CD8-positive, alpha-beta memory T cell (primary cell): ENCODE results near the gene OMG. TPM values are rescaled to one million over a fixed set of nuclear protein-coding genes. Genes with fewer than 3 reads are reported as not detected.
"Not testable (repeated sequence)": the region's sequence is repeated elsewhere in the genome, so short reads cannot be mapped to it uniquely, and the experiment has no call there.

Experiments used
- CTCF ChIA-PET: fragments of 350-600 bp; sonication (Branson Sonifier 250); formaldehyde crosslinking; loops from one replicate; lab custom pipeline; 2021; ENCODE audit warnings: antibody characterized with exemption; lab: Charles Lee
- POLR2A ChIA-PET: fragments of 350-600 bp; sonication (Branson Sonifier 250); formaldehyde crosslinking; loops from one replicate; lab custom pipeline; 2021; ENCODE audit warnings: antibody characterized with exemption; lab: Charles Lee
- DNase-seq, 5 donors: peaks; one replicate each; pipeline versions ENCODE4 v3.0.0 to v3.0.0-alpha.2; 2020 to 2022; ENCODE audit warnings: mixed read lengths in 1 of 5
- H3K27ac ChIP-seq: one replicate; pipeline ENCODE4 v1.7.0; 2013; ENCODE audit warnings: low read depth, mild to moderate bottlenecking, low read length, moderate library complexity
- H3K27me3 ChIP-seq: 2 replicates; pipeline ENCODE4 v1.7.0; 2013; ENCODE audit warnings: low read length, mild to moderate bottlenecking; ENCODE audit not compliant: insufficient read depth, poor library complexity, severe bottlenecking
- H3K36me3 ChIP-seq: 2 replicates; pipeline ENCODE4 v1.7.0; 2013; ENCODE audit warnings: mild to moderate bottlenecking, low read length, moderate library complexity; ENCODE audit not compliant: insufficient read depth
- H3K4me1 ChIP-seq: 2 replicates; pipeline ENCODE4 v1.7.0; 2013; ENCODE audit warnings: mild to moderate bottlenecking, low read length, moderate library complexity; ENCODE audit not compliant: insufficient read depth
- H3K4me3 ChIP-seq: 2 replicates; pipeline ENCODE4 v1.7.0; 2013; ENCODE audit warnings: mild to moderate bottlenecking, low read length
- H3K9me3 ChIP-seq: 2 replicates; pipeline ENCODE4 v1.7.0; 2013; ENCODE audit warnings: mild to moderate bottlenecking, low read length
- H3K27ac Mint-ChIP-seq, 8 donors: one replicate each; pipeline ENCODE4 v1.8.0; 2020 to 2021; ENCODE audit warnings: mixed read lengths in 8 of 8, mild to moderate bottlenecking in 6 of 8, inconsistent platforms in 3 of 8, moderate library complexity in 3 of 8
- H3K27me3 Mint-ChIP-seq, 2 donors: one replicate each; pipeline ENCODE4 v1.8.0; 2020 to 2021; ENCODE audit warnings: mixed read lengths in 2 of 2, mild to moderate bottlenecking in 1 of 2, moderate library complexity in 1 of 2
- H3K36me3 Mint-ChIP-seq, 3 donors: one replicate each; pipeline ENCODE4 v1.8.0; 2020 to 2021; ENCODE audit warnings: mixed read lengths in 3 of 3, inconsistent platforms in 1 of 3, mild to moderate bottlenecking in 1 of 3
- H3K4me1 Mint-ChIP-seq, 3 donors: one replicate each; pipeline ENCODE4 v1.8.0; 2020 to 2021; ENCODE audit warnings: mixed read lengths in 3 of 3, inconsistent platforms in 1 of 3, mild to moderate bottlenecking in 1 of 3
- H3K4me3 Mint-ChIP-seq, 7 donors: one replicate each; pipeline ENCODE4 v1.8.0; 2020 to 2021; ENCODE audit warnings: mixed read lengths in 7 of 7, mild to moderate bottlenecking in 6 of 7, moderate library complexity in 4 of 7, inconsistent platforms in 2 of 7
- H3K9me3 Mint-ChIP-seq, 5 donors: one replicate each; pipeline ENCODE4 v1.8.0; 2020 to 2022; ENCODE audit warnings: mixed read lengths in 5 of 5, mild to moderate bottlenecking in 3 of 5, moderate library complexity in 2 of 5, inconsistent platforms in 1 of 5
- polyA plus RNA-seq: library from polyadenylated mRNA; unstranded; fragments of 300-500 nt; fragmentation: Illumina TruSeq; gene quantifications from one replicate; pipeline ENCODE4 v1.2.3, GENCODE V29; 2021
- total RNA-seq, 2 experiments: library from RNA; stranded (reverse); gene quantifications; one replicate each; pipeline ENCODE4 v1.2.3, GENCODE V29; 2021

Gene OMG
- total and polyA plus RNA-seq, 3 experiments from 2014 or later = 0.13 to 0.18 TPM; not detected in 1

- ChIA-PET POLR2A (interaction anchor here (0.6 to 1.2 kb wide), 3 partner anchors 8 to 190 kb away, joined by 3 to 4 read pairs (median 3); no protein-coding TSS in a partner anchor), CTCF (no interaction called here)
- peak within 1 kb of the TSS; percentile 84 to 97 (median 92) for H3K4me3 Mint-ChIP-seq
- Histone ChIP-seq H3K9me3 (no peaks in the 10 kb centered on the region), H3K36me3 (no peaks in the 10 kb centered on the region), H3K27ac (peak within 1 kb of the TSS; percentile 54), H3K4me3 (peak within 1 kb of the TSS; percentile 63), H3K27me3 (no peaks in the 10 kb centered on the region), H3K4me1 (peaks cover 47% of the 10 kb centered on the region)
- peaks cover 4 to 50% (median 5%) of the 10 kb centered on the region in 3 donors for H3K36me3 Mint-ChIP-seq
- no peaks in the 10 kb centered on the region for H3K9me3 Mint-ChIP-seq
- no peaks in the 10 kb centered on the region for H3K27me3 Mint-ChIP-seq
- H3K4me1 Mint-ChIP-seq = peaks cover 45 to 65% (median 55%) of the 10 kb centered on the region in 3 donors
- peak within 1 kb of the TSS; percentile 69 to 97 (median 94) for H3K27ac Mint-ChIP-seq
- DNase-seq = peak in 2 of 5 donors; percentile 56 to 63
These were observed 17.1 kb upstream of the OMG start, which contains the start of gene EVI2B for GRCh38 chr17:31313982-31314781. EVI2B (minus strand) TSS chr17:31314054; CDS start chr17:31305609, 8,445 bp downstream.

- H3K27me3 ChIP-seq, H3K9me3 ChIP-seq, H3K36me3 ChIP-seq, H3K9me3 Mint-ChIP-seq, H3K27me3 Mint-ChIP-seq: not testable (repeated sequence)
- Histone ChIP-seq H3K4me1 (peaks cover 59% of the 10 kb centered on the region), H3K4me3 (peak overlapping the region; percentile 83), H3K27ac (peak overlapping the region; percentile 3)
- Mint-ChIP-seq H3K27ac (peak overlapping the region; percentile 84 to 98 (median 92)), H3K4me3 (peak overlapping the region; percentile 84 to 97 (median 92)), H3K4me1 (peaks cover 59 to 73% (median 64%) of the 10 kb centered on the region in 3 donors), H3K36me3 (peaks cover 2 to 52% (median 4%) of the 10 kb centered on the region in 3 donors)
- DNase-seq = peak in 3 of 5 donors; percentile 12 to 60 (median 20)
- POLR2A ChIA-PET = interaction anchor here (1.2 kb wide), 1 partner anchor 9 kb away, joined by 3 read pairs; the partner anchor contains the start of gene EVI2A
- CTCF ChIA-PET = interaction anchor here (1.0 kb wide), 1 partner anchor 59 kb away, joined by 4 read pairs; no protein-coding TSS in a partner anchor
These were observed 15.2 kb upstream of the OMG start for GRCh38 chr17:31312223-31312622.

GRCh38 chr17:31311526-31311925 lies 14.5 kb upstream of the OMG start:
- CTCF ChIA-PET = interaction anchor here (1.0 to 1.6 kb wide), 2 partner anchors 8 to 60 kb away, joined by 4 to 5 read pairs; no protein-coding TSS in a partner anchor
- H3K27ac Mint-ChIP-seq = peak overlapping the region; percentile 84 to 98 (median 92)
- Histone ChIP-seq H3K27ac (peak overlapping the region; percentile 3), H3K9me3 (no peaks in the 10 kb centered on the region), H3K4me3 (peak overlapping the region; percentile 83), H3K27me3 (no peaks in the 10 kb centered on the region), H3K36me3 (no peaks in the 10 kb centered on the region), H3K4me1 (peaks cover 59% of the 10 kb centered on the region)
- H3K36me3 Mint-ChIP-seq = peaks cover 2 to 54% (median 6%) of the 10 kb centered on the region in 3 donors
- POLR2A ChIA-PET = interaction anchor here (0.5 to 0.9 kb wide), 4 partner anchors 8 to 650 kb away, joined by 3 to 4 read pairs (median 4); partner anchors contain the start of gene EVI2A
- no peaks in the 10 kb centered on the region for H3K9me3 Mint-ChIP-seq
- peak overlapping the region; percentile 84 to 97 (median 92) for H3K4me3 Mint-ChIP-seq
- H3K27me3 Mint-ChIP-seq = no peaks in the 10 kb centered on the region
- H3K4me1 Mint-ChIP-seq = peaks cover 59 to 72% (median 63%) of the 10 kb centered on the region in 3 donors
- no peak for DNase-seq

GRCh38 chr17:31310886-31311285 lies 13.8 kb upstream of the OMG start:
- POLR2A ChIA-PET = interaction anchor here (0.6 to 1.3 kb wide), 5 partner anchors 8 to 17 kb away, joined by 3 to 7 read pairs (median 4); partner anchors contain the start of gene EVI2A
- H3K4me1 Mint-ChIP-seq = peaks cover 59 to 72% (median 63%) of the 10 kb centered on the region in 3 donors

GRCh38 chr17:31310260-31310659 lies 13.2 kb upstream of the OMG start:
- ChIA-PET CTCF (interaction anchor here (1.0 to 1.6 kb wide), 5 partner anchors 8 to 101 kb away, joined by 3 to 5 read pairs (median 3); partner anchors contain the start of gene EVI2A), POLR2A (interaction anchor here (0.6 to 1.3 kb wide), 4 partner anchors 9 to 18 kb away, joined by 4 to 7 read pairs (median 4); partner anchors contain the start of gene EVI2A)
- Mint-ChIP-seq H3K27ac (peak overlapping the region; percentile 82 to 98 (median 92)), H3K36me3 (peaks cover 11 to 61% (median 18%) of the 10 kb centered on the region in 3 donors), H3K4me1 (peaks cover 59 to 72% (median 63%) of the 10 kb centered on the region in 3 donors), H3K27me3 (no peaks in the 10 kb centered on the region), H3K4me3 (peak overlapping the region; percentile 84 to 97 (median 92)), H3K9me3 (peaks cover 0 to under 1% (median 0%) of the 10 kb centered on the region in 5 donors)
- Histone ChIP-seq H3K4me1 (peaks cover 56% of the 10 kb centered on the region), H3K9me3 (no peaks in the 10 kb centered on the region), H3K4me3 (peak overlapping the region; percentile 83), H3K27me3 (no peaks in the 10 kb centered on the region), H3K36me3 (peaks cover 6% of the 10 kb centered on the region), H3K27ac (peak overlapping the region; percentile 3)
- DNase-seq = peak; percentile 36 to 84 (median 72)

More at GRCh38 chr17:31310886-31311285, 13.8 kb upstream of the OMG start:
- DNase-seq = no peak
- Mint-ChIP-seq H3K27me3 (no peaks in the 10 kb centered on the region), H3K9me3 (no peaks in the 10 kb centered on the region), H3K27ac (peak overlapping the region; percentile 84 to 98 (median 92)), H3K36me3 (peaks cover 5 to 55% (median 12%) of the 10 kb centered on the region in 3 donors), H3K4me3 (peak overlapping the region; percentile 84 to 97 (median 92))
- Histone ChIP-seq H3K27me3 (no peaks in the 10 kb centered on the region), H3K36me3 (no peaks in the 10 kb centered on the region), H3K4me1 (peaks cover 57% of the 10 kb centered on the region), H3K4me3 (peak overlapping the region; percentile 83), H3K9me3 (no peaks in the 10 kb centered on the region), H3K27ac (peak overlapping the region; percentile 3)
- CTCF ChIA-PET = interaction anchor here (1.2 to 1.6 kb wide), 2 partner anchors 8 to 9 kb away, joined by 3 to 5 read pairs; no protein-coding TSS in a partner anchor

GRCh38 chr17:31309556-31309955 lies 12.5 kb upstream of the OMG start:
- Mint-ChIP-seq H3K36me3 (peaks cover 17 to 68% (median 25%) of the 10 kb centered on the region in 3 donors), H3K4me3 (peak overlapping the region; percentile 84 to 97 (median 92))
- CTCF ChIA-PET = interaction anchor here (1.0 to 1.6 kb wide), 4 partner anchors 9 to 100 kb away, joined by 3 to 4 read pairs (median 3); partner anchors contain the start of gene EVI2A

More at GRCh38 chr17:31309556-31309955, 12.5 kb upstream of the OMG start:
- H3K9me3 Mint-ChIP-seq = peaks cover 0 to 6% (median 0%) of the 10 kb centered on the region in 5 donors
- POLR2A ChIA-PET = interaction anchor here (1.3 kb wide), 1 partner anchor 12 kb away, joined by 5 read pairs; the partner anchor contains the start of gene EVI2A
- peak in 2 of 5 donors; percentile 34 to 47 for DNase-seq
- peak overlapping the region; percentile 82 to 98 (median 92) for H3K27ac Mint-ChIP-seq
- H3K4me3 ChIP-seq = peak overlapping the region; percentile 83
- H3K9me3 ChIP-seq = no peaks in the 10 kb centered on the region
- peaks cover 61 to 72% (median 63%) of the 10 kb centered on the region in 3 donors for H3K4me1 Mint-ChIP-seq
- no peaks in the 10 kb centered on the region for H3K27me3 Mint-ChIP-seq
- H3K36me3 ChIP-seq = peaks cover 13% of the 10 kb centered on the region
- no peaks in the 10 kb centered on the region for H3K27me3 ChIP-seq
- H3K27ac ChIP-seq = peak overlapping the region; percentile 3
- peaks cover 49% of the 10 kb centered on the region for H3K4me1 ChIP-seq
